ENCODE data around the gene THSD7B. TPM values are rescaled to one million over a fixed set of nuclear protein-coding genes. Genes with fewer than 3 reads are reported as not detected.

THSD7B gene
- total and polyA plus RNA-seq, 9 of the 15 experiments (the other 6 are each of a cell fraction or from before 2014, with no cell fraction given) = not detected

DNA sequence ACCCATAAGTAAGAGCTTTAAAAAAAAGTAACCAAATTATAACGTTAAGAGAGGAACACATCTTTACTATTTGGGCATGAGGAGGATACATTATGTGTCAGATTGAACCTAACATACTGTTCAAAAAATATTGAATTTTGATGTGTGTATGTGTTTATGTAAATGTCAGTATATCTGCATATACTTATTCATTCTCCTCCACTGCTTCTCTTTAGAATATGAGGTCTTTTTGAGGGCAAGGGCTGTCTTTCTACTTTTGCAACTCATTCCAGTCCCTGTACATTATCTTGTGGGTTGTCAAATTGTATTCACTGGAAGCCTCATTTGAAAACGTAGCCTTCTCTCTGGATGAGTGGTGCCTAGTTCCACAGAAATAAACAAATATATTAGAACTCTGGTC, 689.5 kb downstream of the THSD7B start (continued):
- TF ChIP-seq, protein P1, sequence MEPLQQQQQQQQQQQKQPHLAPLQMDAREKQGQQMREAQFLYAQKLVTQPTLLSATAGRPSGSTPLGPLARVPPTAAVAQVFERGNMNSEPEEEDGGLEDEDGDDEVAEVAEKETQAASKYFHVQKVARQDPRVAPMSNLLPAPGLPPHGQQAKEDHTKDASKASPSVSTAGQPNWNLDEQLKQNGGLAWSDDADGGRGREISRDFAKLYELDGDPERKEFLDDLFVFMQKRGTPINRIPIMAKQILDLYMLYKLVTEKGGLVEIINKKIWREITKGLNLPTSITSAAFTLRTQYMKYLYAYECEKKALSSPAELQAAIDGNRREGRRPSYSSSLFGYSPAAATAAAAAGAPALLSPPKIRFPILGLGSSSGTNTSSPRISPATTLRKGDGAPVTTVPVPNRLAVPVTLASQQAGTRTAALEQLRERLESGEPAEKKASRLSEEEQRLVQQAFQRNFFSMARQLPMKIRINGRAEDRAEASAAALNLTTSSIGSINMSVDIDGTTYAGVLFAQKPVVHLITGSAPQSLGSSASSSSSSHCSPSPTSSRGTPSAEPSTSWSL (CRISPR knock-in tag; IDR thresholded peaks at IDR 0.05; ENCODE audit: borderline replicate concordance) = no peak
- no peak for TF ChIP-seq RFX7 (CRISPR knock-in tag; IDR thresholded peaks at IDR 0.05)
- no peak for TF ChIP-seq POLR2A (conservative IDR thresholded peaks at IDR 0.05)
- no peak for TF ChIP-seq CHCHD3 (CRISPR knock-in tag; IDR thresholded peaks at IDR 0.05)
- no peak for TF ChIP-seq MECOM (CRISPR knock-in tag; IDR thresholded peaks at IDR 0.05)
- no peak for TF ChIP-seq ZNF76 (CRISPR knock-in tag; IDR thresholded peaks at IDR 0.05; ENCODE audit: borderline replicate concordance)

DNA sequence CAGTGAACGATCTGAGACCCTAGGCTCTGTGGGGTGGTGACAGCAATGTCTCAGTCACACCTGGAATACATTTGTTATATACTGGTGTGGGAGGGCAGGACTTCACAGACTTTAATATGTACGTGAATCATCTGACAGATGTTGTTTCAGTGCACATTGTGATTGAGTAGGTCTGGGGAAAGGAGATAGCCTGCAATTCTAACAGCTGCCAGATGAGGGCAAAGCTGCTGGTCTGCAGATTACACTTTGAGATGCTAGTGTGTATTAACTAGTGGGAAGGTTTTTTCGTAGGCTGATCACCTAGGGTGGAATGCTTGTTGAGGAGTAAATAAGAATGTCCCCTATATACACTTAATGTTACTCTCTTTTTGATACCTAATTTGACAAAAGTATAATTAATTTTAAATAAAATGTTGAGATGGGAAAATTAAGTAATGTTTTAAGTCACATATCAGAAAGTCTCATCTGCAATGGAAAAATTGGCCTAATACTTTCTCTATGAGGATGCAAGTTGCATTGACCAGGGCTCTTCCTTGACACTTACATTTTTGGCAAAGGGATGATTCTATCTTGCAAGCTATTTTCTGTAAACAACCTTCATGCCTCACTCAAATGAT, 702.0 kb downstream of the THSD7B start:
- ChIA-PET CTCF (ENCODE audit: low intra/inter-chr PET ratio) (no interaction called here), POLR2A (no interaction called here)
- no peak overlapping the region for H3K9ac ChIP-seq (ENCODE audit: insufficient read depth in 1 of 2, low read depth in 2 of 2, low read length in 2 of 2)
- no peaks in the 10 kb centered on the region for H4K20me1 ChIP-seq (replicated peaks; ENCODE audit: control insufficient read depth, insufficient read depth, low read length)
- 3% methylated on average over 3 of the region's 3 CpGs for whole genome bisulfite sequencing (ENCODE audit: insufficient coverage, low coverage, missing lambda C conversion rate)
- FAIRE-seq (no peak), ATAC-seq (no peak), DNase-seq (ENCODE audit: extremely low read depth in 1 of 4, low spot score in 3 of 4) (peak in 3 of 4 experiments; percentile 4 to 14 (median 5))
- no peak overlapping the region for H3K27ac ChIP-seq (ENCODE audit: extremely low read depth, low read depth, low read length)
- no peaks in the 10 kb centered on the region for H3K36me3 ChIP-seq (ENCODE audit: control insufficient read depth, insufficient read depth, low read length)
- H3K4me1 ChIP-seq (replicated peaks in 1 of 2; ENCODE audit: control insufficient read depth in 2 of 2, insufficient read depth in 2 of 2, low read length in 2 of 2) = no peaks in the 10 kb centered on the region
- no peaks in the 10 kb centered on the region for H3K9me1 ChIP-seq (ENCODE audit: control insufficient read depth, insufficient read depth, low read length)
- no peak overlapping the region for H3K4me2 ChIP-seq (ENCODE audit: insufficient read depth, low read length)
- H3K4me3 ChIP-seq = no peak overlapping the region
- no peak overlapping the region for H2AFZ ChIP-seq (ENCODE audit: low read depth, low read length)
- intact Hi-C loops (cut with micrococcal nuclease) (no loop called here), in situ Hi-C loops (cut with MboI) (no loop called here)
- H3K9me3 ChIP-seq (replicated peaks; ENCODE audit: control insufficient read depth, insufficient read depth, low read depth, low read length) = peaks cover 5% of the 10 kb centered on the region; the same call in 1 of the 2 replicates
- no TSS peak for BruUV-seq (replicated peaks)
- no peaks in the 10 kb centered on the region for H3K79me2 ChIP-seq (ENCODE audit: control insufficient read depth, insufficient read depth, low read length)
- H3K27me3 ChIP-seq (ENCODE audit: control insufficient read depth in 2 of 2, insufficient read depth in 2 of 2, low read length in 2 of 2) = no peaks in the 10 kb centered on the region
- TF ChIP-seq, protein P2, sequence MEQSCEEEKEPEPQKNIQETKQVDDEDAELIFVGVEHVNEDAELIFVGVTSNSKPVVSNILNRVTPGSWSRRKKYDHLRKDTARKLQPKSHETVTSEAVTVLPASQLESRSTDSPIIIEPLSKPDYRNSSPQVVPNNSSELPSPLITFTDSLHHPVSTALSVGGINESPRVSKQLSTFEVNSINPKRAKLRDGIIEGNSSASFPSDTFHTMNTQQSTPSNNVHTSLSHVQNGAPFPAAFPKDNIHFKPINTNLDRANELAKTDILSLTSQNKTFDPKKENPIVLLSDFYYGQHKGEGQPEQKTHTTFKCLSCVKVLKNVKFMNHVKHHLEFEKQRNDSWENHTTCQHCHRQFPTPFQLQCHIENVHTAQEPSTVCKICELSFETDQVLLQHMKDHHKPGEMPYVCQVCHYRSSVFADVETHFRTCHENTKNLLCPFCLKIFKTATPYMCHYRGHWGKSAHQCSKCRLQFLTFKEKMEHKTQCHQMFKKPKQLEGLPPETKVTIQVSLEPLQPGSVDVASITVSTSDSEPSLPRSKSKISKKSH (CRISPR knock-in tag; IDR thresholded peaks at IDR 0.05) = no peak
- TF ChIP-seq FOXK2 (conservative IDR thresholded peaks at IDR 0.05 in 1 of 2, IDR thresholded peaks at IDR 0.05 in 1 of 2; ENCODE audit: low read depth in 2 of 2) (no peak), ZNF224 (CRISPR knock-in tag; IDR thresholded peaks at IDR 0.05) (no peak), ID3 (CRISPR knock-in tag; IDR thresholded peaks at IDR 0.05) (no peak), ID3 (tag; IDR thresholded peaks at IDR 0.05) (no peak), PATZ1 (CRISPR knock-in tag; IDR thresholded peaks at IDR 0.05; ENCODE audit: borderline replicate concordance) (no peak), CEBPB (tag; IDR thresholded peaks at IDR 0.05) (no peak)
- TF ChIP-seq, protein P3, sequence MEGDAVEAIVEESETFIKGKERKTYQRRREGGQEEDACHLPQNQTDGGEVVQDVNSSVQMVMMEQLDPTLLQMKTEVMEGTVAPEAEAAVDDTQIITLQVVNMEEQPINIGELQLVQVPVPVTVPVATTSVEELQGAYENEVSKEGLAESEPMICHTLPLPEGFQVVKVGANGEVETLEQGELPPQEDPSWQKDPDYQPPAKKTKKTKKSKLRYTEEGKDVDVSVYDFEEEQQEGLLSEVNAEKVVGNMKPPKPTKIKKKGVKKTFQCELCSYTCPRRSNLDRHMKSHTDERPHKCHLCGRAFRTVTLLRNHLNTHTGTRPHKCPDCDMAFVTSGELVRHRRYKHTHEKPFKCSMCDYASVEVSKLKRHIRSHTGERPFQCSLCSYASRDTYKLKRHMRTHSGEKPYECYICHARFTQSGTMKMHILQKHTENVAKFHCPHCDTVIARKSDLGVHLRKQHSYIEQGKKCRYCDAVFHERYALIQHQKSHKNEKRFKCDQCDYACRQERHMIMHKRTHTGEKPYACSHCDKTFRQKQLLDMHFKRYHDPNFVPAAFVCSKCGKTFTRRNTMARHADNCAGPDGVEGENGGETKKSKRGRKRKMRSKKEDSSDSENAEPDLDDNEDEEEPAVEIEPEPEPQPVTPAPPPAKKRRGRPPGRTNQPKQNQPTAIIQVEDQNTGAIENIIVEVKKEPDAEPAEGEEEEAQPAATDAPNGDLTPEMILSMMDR (IDR thresholded peaks at IDR 0.05 in 2 of 3, conservative IDR thresholded peaks at IDR 0.05 in 1 of 3; ENCODE audit: insufficient read depth in 2 of 3, low read depth in 1 of 3, low read length in 3 of 3) = peak in 1 of 3 experiments; percentile 28; a peak in 3 of 6 replicates

All from K562 (cell line).